Chondrocyte (in vitro differentiated cells): Measurements from ENCODE around the gene THOC1. TPM values are rescaled to one million over a fixed set of nuclear protein-coding genes. Genes with fewer than 3 reads are reported as not detected.

Experiments
- DNase-seq: peaks from one replicate; pipeline ENCODE4 v3.0.0; 2021; ENCODE audit warnings: mixed read lengths, low spot score
- H3K27ac Mint-ChIP-seq: one replicate; pipeline ENCODE4 v1.8.0; 2021; ENCODE audit warnings: mild to moderate bottlenecking, moderate library complexity, mixed read lengths; ENCODE audit not compliant: unreplicated experiment
- H3K27me3 Mint-ChIP-seq: 2 replicates; pipeline ENCODE4 v1.8.0; 2021; ENCODE audit warnings: low read depth, mixed read lengths
- H3K36me3 Mint-ChIP-seq: 2 replicates; pipeline ENCODE4 v1.8.0; 2021; ENCODE audit warnings: low read depth, mixed read lengths
- H3K4me1 Mint-ChIP-seq: 2 replicates; pipeline ENCODE4 v1.8.0; 2021; ENCODE audit warnings: low read depth, mild to moderate bottlenecking, mixed read lengths
- H3K4me3 Mint-ChIP-seq: one replicate; pipeline ENCODE4 v1.8.0; 2021; ENCODE audit warnings: mild to moderate bottlenecking, moderate library complexity, mixed read lengths; ENCODE audit not compliant: unreplicated experiment
- H3K9me3 Mint-ChIP-seq: 2 replicates; pipeline ENCODE4 v1.8.0; 2021; ENCODE audit warnings: low read depth, mixed read lengths
- CTCF ChIP-seq: fragments of 200-600 bp; sonication (generic); IDR thresholded peaks from 2 replicates; pipeline ENCODE4 v1.5.0; 2021; ENCODE audit warnings: antibody characterized with exemption, mild to moderate bottlenecking, moderate library complexity
- long read RNA-seq: library from polyadenylated mRNA; stranded (forward); transcript quantifications from one replicate; pipeline ENCODE4 v2.0.0, GENCODE V29; 2021
- total RNA-seq: library from RNA; stranded (reverse); gene quantifications from 3 replicates; pipeline ENCODE4 v1.2.1, GENCODE V29; 2021

THOC1 gene, protein sequence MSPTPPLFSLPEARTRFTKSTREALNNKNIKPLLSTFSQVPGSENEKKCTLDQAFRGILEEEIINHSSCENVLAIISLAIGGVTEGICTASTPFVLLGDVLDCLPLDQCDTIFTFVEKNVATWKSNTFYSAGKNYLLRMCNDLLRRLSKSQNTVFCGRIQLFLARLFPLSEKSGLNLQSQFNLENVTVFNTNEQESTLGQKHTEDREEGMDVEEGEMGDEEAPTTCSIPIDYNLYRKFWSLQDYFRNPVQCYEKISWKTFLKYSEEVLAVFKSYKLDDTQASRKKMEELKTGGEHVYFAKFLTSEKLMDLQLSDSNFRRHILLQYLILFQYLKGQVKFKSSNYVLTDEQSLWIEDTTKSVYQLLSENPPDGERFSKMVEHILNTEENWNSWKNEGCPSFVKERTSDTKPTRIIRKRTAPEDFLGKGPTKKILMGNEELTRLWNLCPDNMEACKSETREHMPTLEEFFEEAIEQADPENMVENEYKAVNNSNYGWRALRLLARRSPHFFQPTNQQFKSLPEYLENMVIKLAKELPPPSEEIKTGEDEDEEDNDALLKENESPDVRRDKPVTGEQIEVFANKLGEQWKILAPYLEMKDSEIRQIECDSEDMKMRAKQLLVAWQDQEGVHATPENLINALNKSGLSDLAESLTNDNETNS
- 18.3 to 29.8 TPM (median 19.9 TPM) in 3 replicates for total RNA-seq
- long read RNA-seq, transcript THOC1-201 (21 exons, 2,087 nt), result major isoform, 16 of 33 reads
- long read RNA-seq, partial matches to known transcripts, result 9 of 33 reads
- long read RNA-seq, other reads (novel, unspliced or antisense), result 6 of 33 reads

- peaks cover 20% of the 10 kb centered on the region for H3K4me1 Mint-ChIP-seq
- TF ChIP-seq CTCF, result no peak
- no peaks in the 10 kb centered on the region for H3K27me3 Mint-ChIP-seq
- H3K4me3 Mint-ChIP-seq, result peak within 1 kb of the TSS; percentile 99
- DNase-seq, result peak; percentile 97
- peaks cover 8% of the 10 kb centered on the region for H3K36me3 Mint-ChIP-seq
- peak within 1 kb of the TSS; percentile 99 for H3K27ac Mint-ChIP-seq
- H3K9me3 Mint-ChIP-seq, result no peaks in the 10 kb centered on the region
These were observed at the start of gene THOC1 for GRCh38 chr18:267688-268552. TSS of gene THOC1 (minus strand) at chr18:268047. CDS start at chr18:268019, 28 bp downstream.

DNA sequence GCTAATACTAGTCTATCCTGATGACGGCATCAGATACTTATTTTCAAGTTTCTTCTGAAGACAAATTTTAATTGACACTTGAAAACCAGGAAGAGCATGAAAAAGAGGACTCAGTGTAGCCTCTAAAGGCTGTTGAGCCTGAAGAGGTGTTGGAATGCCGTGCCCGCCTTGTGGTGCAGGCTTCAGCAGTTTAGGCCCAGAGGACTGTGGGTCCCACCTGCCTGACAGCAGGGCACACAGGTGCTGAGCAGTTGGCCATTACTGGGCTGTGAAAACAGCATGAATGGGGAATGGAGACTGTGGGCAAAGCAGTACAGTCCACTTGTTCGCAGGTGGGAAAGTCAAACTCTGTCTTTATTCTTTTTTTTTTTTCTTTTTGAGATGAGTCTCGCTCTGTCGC is 49.8 kb upstream of the THOC1 start:
- DNase-seq, result no peak
- H3K27ac Mint-ChIP-seq, result no peak overlapping the region
- no peaks in the 10 kb centered on the region for H3K27me3 Mint-ChIP-seq
- TF ChIP-seq CTCF, result no peak
- H3K4me3 Mint-ChIP-seq, result no peak overlapping the region
- H3K9me3 Mint-ChIP-seq, result no peaks in the 10 kb centered on the region
- peaks cover 41% of the 10 kb centered on the region for H3K4me1 Mint-ChIP-seq
- no peaks in the 10 kb centered on the region for H3K36me3 Mint-ChIP-seq

- no peak overlapping the region for H3K27ac Mint-ChIP-seq
- H3K9me3 Mint-ChIP-seq, result no peaks in the 10 kb centered on the region
- H3K36me3 Mint-ChIP-seq, result no peaks in the 10 kb centered on the region
- no peak overlapping the region for H3K4me3 Mint-ChIP-seq
- H3K27me3 Mint-ChIP-seq, result no peaks in the 10 kb centered on the region
- no peak for DNase-seq
- TF ChIP-seq CTCF, result no peak
- peaks cover 29% of the 10 kb centered on the region for H3K4me1 Mint-ChIP-seq
These were observed 48.5 kb upstream of the THOC1 start for GRCh38 chr18:316393-316792.

GRCh38 chr18:313931-314330 is 46.1 kb upstream of the THOC1 start:
- no peaks in the 10 kb centered on the region for H3K9me3 Mint-ChIP-seq

More at GRCh38 chr18:313931-314330, 46.1 kb upstream of the THOC1 start:
- Mint-ChIP-seq H3K4me1 (peaks cover 9% of the 10 kb centered on the region), H3K27me3 (peaks cover 2% of the 10 kb centered on the region), H3K4me3 (no peak overlapping the region), H3K27ac (no peak overlapping the region), H3K36me3 (no peaks in the 10 kb centered on the region)
- DNase-seq, result no peak
- no peak for TF ChIP-seq CTCF
